HG03039 (cell line): ENCODE measurements around the gene ATP8A2.
"Not testable (repeated sequence)": the region's sequence is repeated elsewhere in the genome, so short reads cannot be mapped to it uniquely, and the experiment has no call there.

Experiments
- ATAC-seq: cut with Tn5 transposase; IDR thresholded peaks from one replicate; pipeline ENCODE4 v1.9.1; 2021; ENCODE audit warnings: mild to moderate bottlenecking, moderate library complexity; ENCODE audit not compliant: unreplicated experiment

Gene ATP8A2

DNA sequence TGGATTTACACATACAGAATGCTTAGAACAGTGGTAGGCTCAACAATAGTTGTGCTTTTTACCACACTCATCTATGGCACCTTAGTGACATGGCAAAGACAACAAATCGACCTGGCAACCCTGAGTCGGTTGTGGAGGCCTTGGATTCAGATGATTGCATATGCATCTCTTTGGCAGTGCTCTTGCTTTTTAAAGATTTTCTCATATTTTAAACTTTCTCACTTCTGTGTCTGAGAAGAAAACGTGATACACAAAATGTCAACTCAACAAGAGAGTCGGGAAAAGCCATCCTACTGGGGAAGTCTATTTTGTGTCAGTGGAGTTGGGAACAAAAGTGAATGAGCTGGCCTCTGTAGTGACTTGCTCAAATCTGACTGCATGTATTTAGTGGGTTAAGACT, 85.8 kb downstream of the ATP8A2 start:
- ATAC-seq, result no peak

DNA sequence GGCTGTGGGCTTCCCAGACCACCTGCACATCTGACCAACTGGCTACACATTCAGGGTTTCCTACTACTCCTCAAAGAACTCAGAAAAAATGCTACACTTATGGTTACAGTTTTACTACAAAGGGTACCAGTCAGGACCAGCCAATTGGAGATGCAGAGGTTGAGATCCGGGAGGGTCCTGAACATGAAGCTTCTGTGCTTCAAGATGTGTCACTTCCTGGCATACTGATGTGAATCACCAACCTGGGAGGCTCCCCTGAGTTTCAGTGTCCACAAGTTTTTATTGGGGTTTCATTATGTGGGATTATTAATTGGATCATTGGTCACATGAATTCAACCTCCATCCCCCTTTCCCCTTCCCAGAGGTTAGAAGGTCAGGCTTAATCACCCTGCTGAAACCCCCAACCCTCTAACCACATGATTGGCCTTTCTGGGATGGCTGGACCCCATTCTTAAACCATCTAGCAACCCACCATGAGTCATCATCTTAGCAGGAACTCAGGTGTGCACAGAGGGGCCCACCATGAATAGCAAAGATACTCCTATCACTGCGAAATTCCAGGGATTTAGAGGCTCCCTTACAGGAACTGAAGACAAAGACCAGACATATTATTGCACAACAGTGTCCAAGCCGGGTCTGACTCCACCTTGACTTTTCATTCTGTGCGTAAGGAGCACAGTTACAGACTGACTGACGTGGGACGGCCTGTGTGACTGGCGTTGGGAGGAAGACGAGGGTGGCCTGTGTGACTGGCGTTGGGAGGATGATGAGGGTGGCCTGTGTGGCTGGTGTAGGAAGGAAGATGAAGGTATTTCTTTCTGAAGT, 90.7 kb downstream of the ATP8A2 start:
- ATAC-seq, result no peak

DNA sequence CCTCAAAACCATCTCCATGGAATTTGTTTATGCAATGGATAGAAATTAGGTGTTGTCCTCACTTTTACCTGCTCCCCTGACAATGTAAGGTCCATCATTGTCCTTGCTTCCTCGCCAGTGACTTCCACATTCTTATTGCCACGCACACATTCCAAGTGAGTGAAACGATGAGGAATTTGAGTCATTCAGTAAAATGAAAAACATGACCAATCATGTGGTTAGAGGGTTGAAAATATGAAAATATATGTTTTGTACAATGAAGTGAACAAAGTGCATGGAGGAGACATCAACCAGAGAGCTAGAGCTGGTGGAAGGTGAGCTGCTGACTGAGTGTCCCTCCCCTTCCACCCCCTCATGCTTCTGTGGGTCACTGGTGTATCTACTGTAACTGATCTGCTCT, 91.7 kb downstream of the ATP8A2 start:
- ATAC-seq, result no peak

DNA sequence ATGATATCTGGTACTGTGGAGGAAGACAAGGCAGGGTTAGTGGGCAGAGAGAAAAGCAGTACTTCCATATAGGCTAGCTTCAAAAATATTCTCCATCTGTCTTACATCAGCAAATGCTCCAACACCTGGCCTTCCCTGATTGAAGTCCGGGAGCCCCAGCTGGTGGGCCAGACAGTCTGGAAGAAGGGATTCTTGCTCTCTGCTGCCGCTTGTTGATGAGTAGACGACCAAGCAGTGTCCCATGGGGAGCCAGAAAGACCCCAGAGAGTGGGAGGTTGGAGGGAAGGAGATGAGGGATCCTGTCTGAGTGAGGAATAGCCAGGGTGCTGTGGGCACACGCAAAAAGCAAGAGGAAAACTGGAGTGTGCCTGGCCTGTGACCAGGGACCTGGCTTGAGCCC, 95.1 kb downstream of the ATP8A2 start:
- no peak for ATAC-seq

DNA sequence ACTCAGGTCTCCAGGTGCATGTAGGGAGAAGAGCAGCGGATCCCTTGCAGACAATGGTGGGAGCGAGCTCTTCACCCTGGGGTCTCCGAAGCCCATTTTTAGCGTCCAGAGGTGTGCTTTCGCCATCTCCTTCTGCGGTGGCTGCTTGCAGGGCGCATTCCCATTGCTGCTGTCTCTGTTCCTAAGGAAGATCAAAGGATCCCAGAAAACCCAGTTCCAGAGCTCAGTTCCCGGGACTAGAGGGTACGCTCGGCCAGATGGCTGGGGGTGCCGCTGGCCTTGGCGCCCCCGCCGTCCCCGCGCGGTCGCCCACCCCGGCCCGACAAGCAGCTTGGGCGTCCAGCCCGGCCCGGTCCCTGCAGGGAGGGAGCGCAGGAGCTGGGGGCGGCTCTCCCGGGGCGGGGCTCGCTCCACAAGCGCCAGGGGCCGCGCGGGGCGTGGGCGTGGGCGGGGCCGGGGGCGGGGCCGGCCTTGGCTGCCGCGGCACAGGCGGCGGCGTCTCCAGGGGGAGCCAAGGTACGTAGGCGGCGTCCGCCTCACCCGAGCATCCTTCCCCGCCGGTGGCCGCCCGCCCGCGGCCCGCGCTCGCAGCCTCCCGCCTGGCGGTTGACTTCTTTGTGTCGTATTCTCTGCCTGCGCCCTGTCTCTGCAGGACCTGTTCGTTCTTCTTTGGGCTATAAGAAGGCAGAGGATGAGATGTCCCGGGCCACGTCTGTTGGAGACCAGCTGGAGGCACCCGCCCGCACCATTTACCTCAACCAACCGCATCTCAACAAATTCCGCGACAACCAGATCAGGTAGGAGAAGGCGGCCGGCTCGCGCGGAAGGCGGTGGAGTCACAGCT, 96.8 kb downstream of the ATP8A2 start:
- no peak for ATAC-seq

DNA sequence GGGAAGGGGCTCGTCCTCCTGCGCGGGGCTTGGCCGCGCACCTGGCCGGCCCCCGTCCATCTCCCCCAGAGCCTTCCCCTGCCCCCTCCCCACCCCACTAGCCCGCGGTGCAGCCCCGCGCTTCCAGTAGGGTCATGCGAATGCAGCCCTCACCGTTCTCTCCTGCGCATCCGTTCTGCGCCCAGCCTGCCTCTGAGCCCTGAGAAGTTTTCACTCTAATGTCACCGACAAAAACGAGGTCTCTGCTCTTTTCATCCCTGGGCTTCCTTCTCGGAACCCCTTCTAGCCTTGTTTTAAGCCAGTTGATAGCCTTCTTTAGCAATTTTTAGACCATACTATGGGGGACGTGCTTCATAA, 97.4 kb downstream of the ATP8A2 start:
- ATAC-seq, result no peak

DNA sequence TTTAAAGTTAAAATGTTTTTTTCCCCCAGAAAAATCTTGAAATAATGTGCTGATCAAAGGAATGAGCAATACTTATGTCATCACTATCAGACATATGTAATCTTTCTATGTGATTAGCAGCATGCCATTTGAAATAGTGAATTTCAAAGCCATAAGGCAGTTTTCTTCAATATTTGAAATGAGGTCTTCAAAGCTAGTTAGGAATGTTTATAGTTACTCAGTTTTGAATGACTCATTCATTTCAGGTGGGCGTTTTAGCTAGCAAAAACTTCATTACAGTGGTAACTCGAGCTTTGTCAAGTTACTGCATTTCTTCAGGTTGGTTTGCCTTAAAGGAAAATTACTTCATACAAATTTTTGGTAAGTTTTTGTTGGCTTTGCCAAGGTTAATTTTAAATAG, 102.1 kb downstream of the ATP8A2 start:
- ATAC-seq, result no peak

DNA sequence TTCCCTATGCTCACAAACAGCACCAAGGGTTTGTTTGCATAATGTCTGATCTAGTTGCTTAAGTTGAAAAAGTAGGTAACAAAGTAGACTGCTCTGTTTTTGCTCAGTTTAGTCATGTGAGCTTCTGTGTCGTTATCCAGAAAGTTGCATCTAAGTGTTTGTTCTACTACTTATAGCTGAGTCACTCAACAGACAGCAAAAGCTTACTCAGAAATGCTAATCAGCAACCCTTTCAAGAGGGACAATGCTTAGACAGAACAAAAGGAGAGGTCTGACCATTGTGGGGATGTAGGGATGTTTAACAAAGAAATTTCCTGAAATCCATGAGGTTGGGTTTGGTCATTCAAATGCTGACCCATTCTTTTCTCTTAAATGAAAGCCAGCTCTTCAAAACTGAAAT, 106.4 kb downstream of the ATP8A2 start:
- ATAC-seq, result no peak

DNA sequence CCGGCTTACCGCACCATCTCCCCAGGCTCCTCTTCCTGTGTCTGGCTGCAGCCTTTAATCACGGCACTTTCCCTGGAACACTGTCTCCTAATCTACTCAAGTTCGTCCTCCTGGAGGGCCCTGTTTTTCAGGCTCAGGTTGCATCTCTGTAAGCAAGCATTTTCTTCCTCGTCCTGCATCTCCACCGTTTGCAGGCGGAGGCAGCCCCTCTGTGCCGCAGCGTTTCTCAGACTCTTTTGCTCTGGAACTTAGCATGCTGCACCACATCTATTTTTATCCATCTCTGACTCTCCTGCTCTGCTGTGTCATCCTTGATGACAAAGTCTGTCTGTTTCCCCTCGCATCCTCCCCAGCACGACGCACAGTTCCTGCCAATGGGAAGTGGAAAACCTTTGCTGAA, 117.5 kb downstream of the ATP8A2 start:
- no peak for ATAC-seq

DNA sequence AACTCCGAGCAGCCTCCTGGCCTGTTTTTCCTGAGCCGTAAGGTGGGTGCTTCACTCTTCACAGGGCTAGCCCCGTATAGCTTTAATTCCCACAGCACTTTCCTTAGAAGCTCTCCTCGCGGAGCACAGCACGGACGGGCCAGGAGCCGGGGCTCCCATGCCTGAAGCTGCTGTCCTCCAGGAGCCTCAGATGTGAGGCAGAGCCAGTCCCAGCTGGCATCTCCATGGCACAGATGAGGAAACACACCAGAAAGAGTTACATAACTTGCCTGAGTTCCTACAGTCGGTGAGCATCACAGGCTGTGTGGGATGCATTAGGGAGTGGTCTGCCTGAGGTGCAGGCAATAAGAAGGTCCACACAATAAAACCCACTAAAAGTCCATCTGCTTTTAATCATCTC, 118.5 kb downstream of the ATP8A2 start:
- ATAC-seq, result no peak

DNA sequence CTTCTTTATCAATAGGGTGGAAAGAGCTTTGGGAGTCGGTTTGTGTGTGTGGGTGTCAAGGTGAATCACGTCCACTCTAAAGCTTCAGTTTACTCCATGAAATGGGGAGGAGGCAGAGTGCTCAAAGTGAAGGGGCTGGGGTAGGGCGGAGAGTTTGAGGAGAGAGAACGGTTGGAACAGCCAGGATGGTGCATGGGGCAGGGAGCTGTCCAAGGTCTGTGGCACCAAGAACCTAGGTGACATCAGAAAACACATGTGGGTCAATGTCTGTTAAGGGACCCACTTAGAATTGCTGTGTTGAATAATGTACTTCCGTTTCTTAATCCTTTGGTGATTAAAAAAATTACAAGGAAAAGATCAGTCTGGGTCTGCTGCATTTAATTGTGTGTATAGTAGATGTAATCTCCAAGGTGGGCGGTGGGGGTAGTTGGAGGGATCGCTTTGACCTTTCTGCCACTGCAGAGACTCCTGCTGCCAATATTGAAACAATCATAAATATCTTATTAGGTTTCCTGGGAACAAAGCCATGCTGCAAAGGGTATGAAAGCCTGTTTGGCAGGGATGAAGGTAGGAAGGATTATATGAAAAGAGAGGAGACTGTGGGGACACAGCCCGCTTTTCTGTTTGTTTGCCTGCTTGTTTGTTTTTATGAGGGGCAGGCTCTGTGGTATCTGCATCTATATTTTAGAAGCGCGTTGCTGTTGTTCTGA, 122.3 kb downstream of the ATP8A2 start:
- ATAC-seq, result no peak

DNA sequence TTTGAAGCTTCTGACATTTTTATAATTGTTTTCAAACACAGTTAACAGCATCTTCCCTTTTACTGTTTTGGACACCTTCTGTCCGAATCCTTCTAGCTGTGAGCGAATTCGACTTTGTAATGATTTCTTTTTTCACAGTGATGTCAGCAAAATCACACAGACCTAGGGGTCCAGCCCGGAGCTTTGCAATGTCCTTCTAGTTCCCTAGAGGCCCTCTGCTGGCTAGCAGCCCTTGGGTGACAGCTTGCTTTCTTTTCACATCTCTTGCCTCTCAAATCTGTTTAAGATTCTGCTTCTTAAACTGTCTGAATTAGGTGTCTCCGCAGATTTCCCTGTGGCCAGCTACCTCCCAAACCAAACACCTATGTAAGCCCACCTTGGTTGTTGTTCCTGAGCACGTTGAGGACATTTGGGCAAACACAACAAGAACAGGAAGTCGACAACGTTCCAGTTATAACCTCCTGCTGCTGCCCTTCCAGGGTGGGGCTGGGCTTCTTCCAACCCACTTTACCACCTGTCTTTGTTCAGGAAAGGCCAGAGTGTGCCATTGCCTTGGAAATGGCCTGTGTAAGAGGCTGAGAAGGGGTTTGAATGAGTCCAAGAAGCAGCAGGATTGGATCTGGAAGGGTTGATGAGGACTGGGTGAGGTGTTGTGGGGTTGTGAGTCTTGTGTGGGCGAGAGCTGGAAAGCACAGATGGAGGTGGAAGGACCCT, 123.1 kb downstream of the ATP8A2 start:
- no peak for ATAC-seq

DNA sequence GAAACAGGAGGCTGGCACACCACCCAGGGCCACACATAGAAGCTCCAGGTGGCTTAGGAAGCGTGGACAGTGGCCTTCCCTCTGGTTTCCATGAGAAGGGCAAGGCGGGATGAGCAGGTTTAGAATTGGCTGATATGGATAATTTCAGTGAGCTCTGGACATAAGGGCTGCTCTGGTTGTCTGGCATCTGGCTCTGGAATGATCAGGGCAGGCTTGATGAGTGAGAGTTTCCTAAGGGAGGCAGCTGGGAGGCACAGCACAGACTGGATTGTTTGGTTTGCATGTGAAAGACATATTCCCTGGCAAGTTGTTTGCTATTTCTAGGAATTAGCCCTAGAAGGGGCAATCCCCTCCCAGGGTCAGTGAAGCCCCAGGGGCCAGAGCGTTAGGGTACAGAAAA, 129.5 kb downstream of the ATP8A2 start:
- no peak for ATAC-seq

DNA sequence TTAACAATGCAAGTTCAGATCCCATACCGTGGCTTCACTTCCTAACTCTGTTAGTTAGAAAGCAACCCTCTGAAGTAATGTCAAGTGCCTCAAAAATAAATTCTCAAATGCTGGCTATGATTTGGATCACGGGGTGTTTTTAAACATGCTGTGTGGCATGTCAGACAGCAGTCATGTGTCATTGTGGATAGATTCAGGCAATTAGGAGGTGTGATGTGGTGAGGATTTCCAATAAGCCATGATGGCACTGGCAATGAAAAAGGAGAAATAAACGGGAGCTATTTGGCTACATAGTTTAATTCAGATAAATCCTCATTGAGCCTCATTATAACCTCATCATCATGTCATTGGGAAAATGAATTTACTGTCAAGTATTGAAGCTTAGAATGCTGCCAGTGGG, 130.3 kb downstream of the ATP8A2 start:
- no peak for ATAC-seq

DNA sequence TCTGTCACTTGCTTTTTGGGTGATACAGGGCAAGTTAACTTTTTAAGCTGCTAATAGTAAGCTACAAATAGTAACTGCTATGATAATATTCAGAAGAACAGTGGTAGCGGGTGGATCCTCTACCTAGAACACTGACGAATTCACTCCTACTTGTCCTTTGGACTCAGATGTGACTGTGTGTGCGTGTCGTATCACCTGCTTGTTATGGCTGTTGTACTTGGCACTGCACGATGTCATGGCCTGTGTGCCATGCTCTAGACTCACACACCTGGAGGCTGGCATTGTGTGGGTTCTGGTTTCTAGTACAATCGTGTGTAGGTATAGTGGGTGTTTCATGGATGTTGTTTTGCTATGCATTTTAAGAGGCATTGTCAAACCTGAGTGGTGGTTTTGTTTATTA, 130.8 kb downstream of the ATP8A2 start:
- no peak for ATAC-seq

DNA sequence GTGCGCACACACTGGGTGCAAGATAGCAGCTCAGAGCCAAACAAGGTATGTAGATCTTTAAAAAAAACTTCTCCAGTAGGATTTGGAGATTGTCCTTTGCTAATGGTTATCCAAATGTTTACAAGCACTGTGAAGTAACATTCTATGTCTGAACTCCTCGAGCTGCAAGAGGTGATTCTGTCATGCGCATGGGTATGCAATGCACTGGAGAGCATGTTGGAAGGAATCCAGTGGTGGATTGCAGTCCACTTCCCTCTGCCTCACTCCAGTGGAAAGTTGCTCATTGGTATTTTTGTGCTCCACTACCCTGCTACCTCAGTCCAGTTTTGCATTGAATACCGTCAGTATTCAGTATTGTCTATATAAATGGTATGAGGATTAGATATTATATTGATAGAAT, 132.1 kb downstream of the ATP8A2 start:
- ATAC-seq, result no peak

DNA sequence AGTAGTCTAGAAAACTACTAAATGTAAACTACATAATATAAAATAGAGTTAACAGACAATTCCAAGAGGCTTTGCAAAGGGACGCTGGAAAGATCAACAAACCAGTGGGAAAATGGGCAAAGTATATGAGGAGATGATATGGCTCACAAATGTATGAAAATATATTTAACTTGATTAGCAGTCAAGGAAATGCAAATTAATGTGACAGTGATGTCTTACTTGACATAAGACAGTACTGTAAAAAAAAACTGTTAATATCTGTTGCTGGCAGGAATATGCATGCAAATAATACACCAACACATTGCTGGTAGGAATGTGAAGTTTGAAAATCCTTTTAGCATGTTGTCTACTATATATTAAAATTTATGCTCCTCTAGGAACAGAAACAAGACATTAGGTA, 136.1 kb downstream of the ATP8A2 start:
- ATAC-seq, result no peak

DNA sequence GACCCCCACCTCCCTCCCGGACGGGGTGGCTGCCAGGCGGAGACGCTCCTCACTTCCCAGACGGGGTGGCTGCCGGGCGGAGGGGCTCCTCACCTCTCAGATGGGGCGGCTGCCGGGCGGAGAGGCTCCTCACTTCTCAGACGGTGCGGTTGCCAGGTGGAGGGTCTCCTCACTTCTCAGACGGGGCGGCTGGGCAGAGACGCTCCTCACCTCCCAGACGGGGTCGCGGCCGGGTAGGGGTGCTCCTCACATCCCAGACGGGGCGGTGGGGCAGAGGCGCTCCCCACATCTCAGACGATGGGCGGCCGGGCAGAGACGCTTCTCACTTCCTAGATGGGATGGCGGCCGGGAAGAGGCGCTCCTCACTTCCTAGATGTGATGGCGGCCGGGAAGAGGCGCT, 141.3 kb downstream of the ATP8A2 start:
- ATAC-seq, result not testable (repeated sequence)

DNA sequence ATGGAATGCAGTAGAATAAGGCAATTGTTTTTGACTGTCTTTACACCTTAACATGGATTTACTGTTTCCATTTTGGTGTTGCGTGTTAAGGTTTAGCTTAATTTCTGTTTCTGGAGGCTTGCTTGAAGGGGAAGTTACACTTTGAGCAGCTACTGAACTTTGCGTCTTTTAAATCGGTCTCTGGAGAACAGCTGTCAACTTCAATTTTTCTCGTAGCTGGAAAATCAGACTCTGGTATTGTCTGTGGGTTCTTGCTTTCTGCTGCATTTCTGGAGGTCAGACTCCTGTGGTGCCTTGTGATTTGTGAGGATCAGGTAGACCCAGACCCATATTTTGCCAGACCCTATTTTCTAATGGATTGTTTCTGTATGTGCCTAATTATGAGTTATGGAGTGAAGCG, 146.7 kb downstream of the ATP8A2 start:
- ATAC-seq, result no peak

DNA sequence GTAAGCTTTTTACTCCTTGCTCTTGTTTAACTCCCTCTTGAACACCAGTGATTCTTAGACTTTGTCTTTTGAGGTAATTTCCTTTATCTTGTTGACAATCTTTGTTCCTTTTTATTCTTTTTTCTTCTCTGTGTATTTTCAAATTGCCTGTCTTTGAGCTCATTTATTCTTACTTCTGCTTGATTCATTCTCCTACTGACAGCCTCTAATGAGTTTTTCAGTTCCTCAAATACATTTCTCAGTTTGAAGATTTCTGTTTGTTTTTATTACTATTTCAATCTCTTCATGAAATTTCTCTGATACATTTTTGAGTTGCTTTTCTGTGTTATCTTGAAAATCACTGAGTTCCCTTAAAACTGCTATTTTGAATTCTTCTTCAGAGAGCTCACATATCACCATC, 154.1 kb downstream of the ATP8A2 start:
- no peak for ATAC-seq

DNA sequence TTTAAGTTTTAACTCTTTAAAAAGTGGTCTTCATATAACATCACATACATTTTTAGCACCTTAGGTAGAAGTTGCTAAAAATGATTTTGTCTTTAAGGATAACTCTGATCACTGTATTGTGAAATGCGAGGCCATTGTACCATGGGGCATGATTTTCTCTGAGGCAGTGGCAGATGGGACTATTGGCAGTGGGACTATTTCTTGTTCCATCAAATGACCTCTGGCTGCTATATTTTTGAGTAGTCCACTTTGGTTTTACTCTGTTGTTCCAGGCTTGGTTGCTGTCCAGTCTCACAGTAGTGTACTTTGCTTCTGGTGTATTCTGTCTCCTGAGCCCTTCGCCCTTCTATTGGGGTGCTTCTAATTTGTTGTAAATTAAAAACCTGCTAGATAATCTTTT, 156.5 kb downstream of the ATP8A2 start:
- no peak for ATAC-seq
